ENCODE measurements around the gene CCR9. TPM values are rescaled to one million over a fixed set of nuclear protein-coding genes. Genes with fewer than 3 reads are reported as not detected.
"Not testable (repeated sequence)": the region's sequence is repeated elsewhere in the genome, so short reads cannot be mapped to it uniquely, and the experiment has no call there.

CCR9 gene
- total RNA-seq, 2 donors from 2014 or later, result 0.13 TPM; not detected in 1

DNA sequence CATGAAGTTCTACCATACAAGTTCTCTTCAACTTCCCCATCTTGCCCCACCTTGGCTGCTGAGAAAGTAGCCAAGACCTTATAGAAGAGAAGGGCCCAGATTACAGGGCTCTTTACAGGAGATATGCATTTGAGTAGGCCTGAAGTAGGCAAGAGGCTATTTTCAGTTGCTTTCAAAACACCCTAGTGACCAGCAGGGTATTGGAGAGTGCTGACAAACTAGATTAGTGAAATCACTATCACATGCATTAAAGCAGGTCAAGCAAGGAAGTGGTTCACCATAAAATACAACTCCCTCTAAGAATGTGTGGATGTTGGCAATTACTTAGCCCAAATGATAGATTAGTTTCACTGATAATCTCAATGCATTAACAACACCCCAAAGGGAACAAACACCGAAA is 41.7 kb upstream of the CCR9 start:
- TF ChIP-seq, protein P1, sequence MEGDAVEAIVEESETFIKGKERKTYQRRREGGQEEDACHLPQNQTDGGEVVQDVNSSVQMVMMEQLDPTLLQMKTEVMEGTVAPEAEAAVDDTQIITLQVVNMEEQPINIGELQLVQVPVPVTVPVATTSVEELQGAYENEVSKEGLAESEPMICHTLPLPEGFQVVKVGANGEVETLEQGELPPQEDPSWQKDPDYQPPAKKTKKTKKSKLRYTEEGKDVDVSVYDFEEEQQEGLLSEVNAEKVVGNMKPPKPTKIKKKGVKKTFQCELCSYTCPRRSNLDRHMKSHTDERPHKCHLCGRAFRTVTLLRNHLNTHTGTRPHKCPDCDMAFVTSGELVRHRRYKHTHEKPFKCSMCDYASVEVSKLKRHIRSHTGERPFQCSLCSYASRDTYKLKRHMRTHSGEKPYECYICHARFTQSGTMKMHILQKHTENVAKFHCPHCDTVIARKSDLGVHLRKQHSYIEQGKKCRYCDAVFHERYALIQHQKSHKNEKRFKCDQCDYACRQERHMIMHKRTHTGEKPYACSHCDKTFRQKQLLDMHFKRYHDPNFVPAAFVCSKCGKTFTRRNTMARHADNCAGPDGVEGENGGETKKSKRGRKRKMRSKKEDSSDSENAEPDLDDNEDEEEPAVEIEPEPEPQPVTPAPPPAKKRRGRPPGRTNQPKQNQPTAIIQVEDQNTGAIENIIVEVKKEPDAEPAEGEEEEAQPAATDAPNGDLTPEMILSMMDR (IDR thresholded peaks at IDR 0.05), result no peak
- intact Hi-C loops (cut with DNase I), result no loop called here
- H3K9me3 ChIP-seq, result no peaks in the 10 kb centered on the region
- H3K4me1 ChIP-seq, result peaks cover 3% of the 10 kb centered on the region
- no peak overlapping the region for H3K4me3 ChIP-seq
- no peaks in the 10 kb centered on the region for H3K27me3 ChIP-seq
- no peak for DNase-seq
- no peak overlapping the region for H3K27ac ChIP-seq
- H3K9ac ChIP-seq (ENCODE audit: low read depth in 2 of 2, low read length in 2 of 2), result no peak overlapping the region
- no peaks in the 10 kb centered on the region for H3K36me3 ChIP-seq

DNA sequence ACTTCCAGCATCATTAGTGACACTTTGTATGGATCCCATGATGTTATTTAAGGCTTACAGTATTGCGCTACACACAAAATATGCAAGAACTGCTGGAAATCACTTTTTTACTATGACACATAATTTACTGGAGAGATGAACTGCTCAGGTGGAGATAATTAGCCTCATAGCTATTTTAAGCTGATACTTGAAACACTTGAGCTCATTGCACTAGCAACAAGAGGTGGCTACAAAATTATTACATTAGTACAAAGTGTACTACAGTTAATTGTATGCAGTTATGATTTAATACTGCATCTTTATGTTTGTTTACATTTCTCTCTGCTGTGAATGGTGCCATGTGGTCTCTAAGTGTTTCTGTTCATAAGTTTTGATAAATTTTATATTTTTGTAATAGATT is 38.0 kb upstream of the CCR9 start:
- TF ChIP-seq, protein P1 (IDR thresholded peaks at IDR 0.05), result no peak
- intact Hi-C loops (cut with DNase I), result no loop called here
- no peaks in the 10 kb centered on the region for H3K9me3 ChIP-seq

DNA sequence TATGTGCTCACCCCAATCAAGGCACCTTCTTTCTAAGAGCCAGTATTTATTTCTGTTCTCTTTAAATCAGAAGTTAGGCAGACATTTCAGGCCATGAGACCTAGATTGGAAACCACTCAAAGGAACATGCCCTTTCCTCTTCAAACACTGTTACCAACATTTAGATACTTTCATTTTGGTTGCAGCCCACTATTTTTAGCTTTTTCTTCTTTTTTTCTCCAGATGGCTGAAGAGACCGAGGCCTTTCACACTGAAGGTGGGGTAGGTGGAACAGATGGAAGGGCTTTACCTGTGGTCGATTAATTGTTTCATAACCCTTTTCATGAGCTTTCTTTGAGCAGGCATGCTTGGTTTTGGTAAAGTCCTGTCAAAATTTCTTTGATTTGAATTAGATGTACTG is 33.5 kb upstream of the CCR9 start:
- no peak overlapping the region for H3K4me3 ChIP-seq
- DNase-seq, result no peak

More for the DNA sequence above, 38.0 kb upstream of the CCR9 start:
- Histone ChIP-seq H3K27ac (no peak overlapping the region), H3K27me3 (no peaks in the 10 kb centered on the region), H3K4me1 (no peaks in the 10 kb centered on the region), H3K4me3 (no peak overlapping the region), H3K36me3 (no peaks in the 10 kb centered on the region), H3K9ac (ENCODE audit: low read depth in 2 of 2, low read length in 2 of 2) (no peak overlapping the region)
- DNase-seq, result no peak

DNA sequence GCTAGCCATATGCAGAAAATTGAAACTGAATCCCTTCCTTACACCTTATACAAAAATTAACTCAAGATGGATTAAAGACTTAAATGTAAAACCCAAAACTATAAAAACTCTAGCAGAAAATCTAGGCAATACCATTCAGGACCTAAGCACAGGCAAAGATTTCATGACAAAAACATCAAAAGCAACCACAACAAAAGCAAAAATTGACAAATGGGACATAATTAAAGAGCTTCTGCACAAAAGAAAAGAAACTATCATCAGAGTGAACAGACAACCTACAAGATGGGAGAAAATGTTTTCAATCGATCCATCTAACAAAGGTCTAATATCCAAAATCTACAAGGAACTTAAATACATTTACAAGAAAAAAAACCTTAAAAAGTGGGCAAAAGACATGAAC is 30.0 kb upstream of the CCR9 start:
- H3K4me1 ChIP-seq; intact Hi-C loops (cut with DNase I); H3K36me3 ChIP-seq; DNase-seq; H3K27ac ChIP-seq; H3K9ac ChIP-seq (ENCODE audit: low read depth in 2 of 2, low read length in 2 of 2); H3K9me3 ChIP-seq; H3K4me3 ChIP-seq; H3K27me3 ChIP-seq: not testable (repeated sequence)

More for the DNA sequence above, 33.5 kb upstream of the CCR9 start:
- Histone ChIP-seq H3K9me3 (no peaks in the 10 kb centered on the region), H3K36me3 (no peaks in the 10 kb centered on the region), H3K27ac (no peak overlapping the region), H3K27me3 (no peaks in the 10 kb centered on the region), H3K9ac (ENCODE audit: low read depth in 2 of 2, low read length in 2 of 2) (no peak overlapping the region), H3K4me1 (no peaks in the 10 kb centered on the region)
- TF ChIP-seq, protein P1 (IDR thresholded peaks at IDR 0.05), result no peak
- intact Hi-C loops (cut with DNase I), result no loop called here

DNA sequence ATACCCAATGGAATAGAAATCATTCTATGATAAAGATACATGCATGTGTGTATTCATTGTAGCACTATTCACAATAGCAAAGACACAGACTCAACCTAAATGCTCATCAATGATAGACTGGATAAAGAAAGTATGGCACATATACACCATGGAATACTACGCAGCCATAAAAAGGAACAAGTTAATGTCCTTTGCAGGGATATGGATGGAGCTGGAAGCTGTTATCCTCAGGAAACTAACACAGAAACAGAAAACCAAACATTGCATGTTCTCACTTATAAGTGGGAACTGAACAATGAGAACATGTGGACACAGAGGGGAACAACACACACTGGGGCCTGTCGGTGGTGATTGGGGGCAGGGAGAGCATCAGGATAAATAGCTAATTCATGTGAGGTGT is 29.3 kb upstream of the CCR9 start:
- intact Hi-C loops (cut with DNase I); H3K9me3 ChIP-seq; H3K27me3 ChIP-seq: not testable (repeated sequence)

DNA sequence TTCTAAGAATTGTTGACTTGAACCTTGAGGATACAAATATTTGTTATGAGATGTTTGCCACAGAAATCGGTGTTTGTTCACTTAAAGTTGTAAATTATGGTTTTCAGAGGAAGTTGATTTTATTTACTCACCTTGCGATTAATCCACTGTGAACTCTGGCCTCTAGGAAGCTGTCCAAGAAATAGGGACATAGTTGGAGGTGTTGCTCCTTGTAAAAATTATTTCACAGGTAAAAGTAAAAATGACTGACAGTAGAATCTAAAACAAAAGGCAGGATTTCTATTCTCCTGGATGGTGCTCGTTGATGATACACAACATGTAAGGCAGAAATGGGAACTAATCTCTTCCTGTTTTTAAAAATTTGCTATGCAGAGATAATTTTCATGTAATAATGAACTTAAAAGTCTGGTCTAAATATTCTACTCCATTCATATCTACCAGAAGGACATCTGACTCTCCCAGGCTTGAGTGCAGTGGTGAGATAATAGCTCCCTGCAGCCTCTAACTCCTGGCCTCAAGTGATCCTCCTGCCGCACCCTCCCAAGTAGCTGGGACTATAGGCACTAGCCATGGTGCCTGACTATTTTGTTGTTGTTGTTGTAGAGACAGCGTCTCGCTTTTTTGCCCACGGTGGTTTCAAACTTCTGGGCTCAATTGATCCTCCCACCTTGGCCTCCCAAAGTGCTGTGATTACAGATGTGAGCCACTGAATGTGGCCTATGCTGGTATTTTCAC is 27.4 kb upstream of the CCR9 start:
- intact Hi-C loops (cut with DNase I), result no loop called here
- H3K4me1 ChIP-seq, result no peaks in the 10 kb centered on the region
- TF ChIP-seq, protein P1 (IDR thresholded peaks at IDR 0.05), result no peak
- no peak overlapping the region for H3K27ac ChIP-seq
- H3K9me3 ChIP-seq, result no peaks in the 10 kb centered on the region
- H3K9ac ChIP-seq (ENCODE audit: low read depth in 2 of 2, low read length in 2 of 2), result no peak overlapping the region
- H3K27me3 ChIP-seq, result no peaks in the 10 kb centered on the region
- H3K4me3 ChIP-seq, result no peak overlapping the region
- no peak for DNase-seq
- no peaks in the 10 kb centered on the region for H3K36me3 ChIP-seq

More for the DNA sequence above, 29.3 kb upstream of the CCR9 start:
- H3K27ac ChIP-seq; H3K4me1 ChIP-seq; DNase-seq; H3K36me3 ChIP-seq; H3K9ac ChIP-seq (ENCODE audit: low read depth in 2 of 2, low read length in 2 of 2); H3K4me3 ChIP-seq: not testable (repeated sequence)

All from colonic mucosa (tissue), 4 donors.